ENCODE data around the gene MRPL48. TPM values are rescaled to one million over a fixed set of nuclear protein-coding genes. Genes with fewer than 3 reads are reported as not detected.

MRPL48 gene
- polyA plus RNA-seq, 1 of the 3 experiments (the other 2 are of a cell fraction): 29.2 TPM

DNA sequence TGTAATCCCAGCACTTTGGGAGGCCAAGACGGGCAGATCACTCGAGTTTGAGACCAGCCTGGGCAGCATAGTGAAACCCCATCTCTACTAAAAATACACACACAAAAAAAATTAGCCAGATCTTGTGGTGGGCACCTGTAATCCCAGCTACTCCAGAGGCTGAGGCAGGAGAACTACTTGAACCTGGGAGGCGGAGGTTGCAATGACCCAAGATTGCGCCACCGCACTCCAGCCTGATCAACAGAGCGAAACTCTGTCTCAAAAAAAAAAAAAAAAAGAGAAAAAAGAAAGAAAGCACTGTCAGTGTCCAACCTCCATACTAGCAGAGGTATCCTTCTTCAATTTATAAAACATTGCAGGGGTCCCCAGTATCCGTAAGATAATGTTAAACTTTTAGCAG is 44.6 kb upstream of the MRPL48 start (continued):
- no peak for TF ChIP-seq REST (IDR thresholded peaks at IDR 0.05; ENCODE audit: low read depth, low read length)
- no peak for TF ChIP-seq SIN3A (IDR thresholded peaks at IDR 0.05; ENCODE audit: borderline replicate concordance, low read depth, low read length)
- TF ChIP-seq MXI1 (IDR thresholded peaks at IDR 0.05; ENCODE audit: low read depth, low read length): no peak
- TF ChIP-seq YY1 (IDR thresholded peaks at IDR 0.05; ENCODE audit: low read depth): no peak
- TF ChIP-seq SMC3 (IDR thresholded peaks at IDR 0.05; ENCODE audit: low read depth, low read length): no peak
- TF ChIP-seq JUND (IDR thresholded peaks at IDR 0.05): no peak
- no peak for TF ChIP-seq FOXJ3 (CRISPR knock-in tag; IDR thresholded peaks at IDR 0.05)
- TF ChIP-seq, protein P1, sequence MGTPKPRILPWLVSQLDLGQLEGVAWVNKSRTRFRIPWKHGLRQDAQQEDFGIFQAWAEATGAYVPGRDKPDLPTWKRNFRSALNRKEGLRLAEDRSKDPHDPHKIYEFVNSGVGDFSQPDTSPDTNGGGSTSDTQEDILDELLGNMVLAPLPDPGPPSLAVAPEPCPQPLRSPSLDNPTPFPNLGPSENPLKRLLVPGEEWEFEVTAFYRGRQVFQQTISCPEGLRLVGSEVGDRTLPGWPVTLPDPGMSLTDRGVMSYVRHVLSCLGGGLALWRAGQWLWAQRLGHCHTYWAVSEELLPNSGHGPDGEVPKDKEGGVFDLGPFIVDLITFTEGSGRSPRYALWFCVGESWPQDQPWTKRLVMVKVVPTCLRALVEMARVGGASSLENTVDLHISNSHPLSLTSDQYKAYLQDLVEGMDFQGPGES (IDR thresholded peaks at IDR 0.05; ENCODE audit: low read depth, low read length): no peak

- no peak for DNase-seq
- Histone ChIP-seq H3K4me3 (ENCODE audit: low read depth in 2 of 2, low read length in 1 of 2) (no peak overlapping the region), H3K79me2 (ENCODE audit: insufficient read depth) (peaks cover 100% of the 10 kb centered on the region), H3K9me2 (no peaks in the 10 kb centered on the region), H3K27ac (ENCODE audit: low read depth in 2 of 2, low read length in 1 of 2) (no peak overlapping the region), H3F3A (replicated peaks; ENCODE audit: insufficient read depth) (peaks cover 4% of the 10 kb centered on the region), H4K20me1 (ENCODE audit: insufficient read depth) (peaks cover 96% of the 10 kb centered on the region), H3K9ac (no peak overlapping the region), H2AFZ (ENCODE audit: low read depth) (no peak overlapping the region), H3K36me3 (replicated peaks in 1 of 2; ENCODE audit: control insufficient read depth in 1 of 2, insufficient read depth in 2 of 2, low read length in 1 of 2) (no peaks in the 10 kb centered on the region), H3K4me1 (ENCODE audit: control insufficient read depth in 1 of 2, insufficient read depth in 2 of 2, low read depth in 1 of 2, low read length in 1 of 2) (no peaks in the 10 kb centered on the region; a peak in 1 of 4 replicates), H3K4me2 (no peak overlapping the region), H3K9me3 (no peaks in the 10 kb centered on the region), H3K27me3 (ENCODE audit: insufficient read depth) (no peaks in the 10 kb centered on the region)
- TF ChIP-seq SIN3A (IDR thresholded peaks at IDR 0.05; ENCODE audit: borderline replicate concordance, low read depth, low read length): no peak
- TF ChIP-seq YY1 (IDR thresholded peaks at IDR 0.05; ENCODE audit: low read depth): no peak
- WGBS (ENCODE audit: low lambda C conversion rate): 97% methylated on average over 13 of the region's 13 CpGs
- ChIA-PET POLR2A (no interaction called here), CTCF (interaction anchor here (0.5 to 1.4 kb wide), 3 partner anchors 9 to 440 kb away, joined by 3 read pairs; no protein-coding TSS in a partner anchor)
Measured at GRCh38 chr11:73746701-73747100, 41.0 kb upstream of the MRPL48 start.

DNA sequence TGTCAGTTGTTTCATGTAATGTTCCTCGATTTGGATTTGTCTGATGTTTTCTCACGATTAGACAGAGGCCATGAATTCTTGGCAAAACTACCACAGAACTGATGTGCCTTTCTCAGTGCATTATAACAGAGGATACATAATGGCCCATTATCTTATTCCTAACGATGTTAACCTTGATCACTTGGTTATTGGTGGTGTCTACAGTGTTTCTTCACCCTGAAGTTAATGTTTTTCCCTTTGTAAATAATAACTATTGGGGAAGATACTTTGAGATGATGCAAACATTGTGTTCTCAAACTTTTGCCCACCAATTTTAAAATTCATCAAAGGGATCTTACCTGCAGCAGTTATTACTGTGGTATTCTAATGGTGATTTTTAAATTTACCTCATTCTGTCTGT is 39.9 kb upstream of the MRPL48 start:
- no peaks in the 10 kb centered on the region for H3K9me2 ChIP-seq
- H3K9me3 ChIP-seq: no peaks in the 10 kb centered on the region
- ChIA-PET CTCF (interaction anchor here (1.2 kb wide), 1 partner anchor 10 kb away, joined by 3 read pairs; no protein-coding TSS in a partner anchor), POLR2A (no interaction called here)
- 38% methylated on average over 3 of the region's 3 CpGs for WGBS (ENCODE audit: low lambda C conversion rate)
- no peak overlapping the region for H3K4me2 ChIP-seq
- peaks cover 100% of the 10 kb centered on the region for H3K79me2 ChIP-seq (ENCODE audit: insufficient read depth)
- no peaks in the 10 kb centered on the region; a peak in 1 of 4 replicates for H3K4me1 ChIP-seq (ENCODE audit: control insufficient read depth in 1 of 2, insufficient read depth in 2 of 2, low read depth in 1 of 2, low read length in 1 of 2)
- H3K9ac ChIP-seq: no peak overlapping the region
- no peaks in the 10 kb centered on the region for H3K36me3 ChIP-seq (replicated peaks in 1 of 2; ENCODE audit: control insufficient read depth in 1 of 2, insufficient read depth in 2 of 2, low read length in 1 of 2)
- peaks cover 6% of the 10 kb centered on the region for H3F3A ChIP-seq (replicated peaks; ENCODE audit: insufficient read depth)
- peaks cover 99% of the 10 kb centered on the region for H4K20me1 ChIP-seq (ENCODE audit: insufficient read depth)
- no peak overlapping the region for H3K4me3 ChIP-seq (ENCODE audit: low read depth in 2 of 2, low read length in 1 of 2)
- H3K27me3 ChIP-seq (ENCODE audit: insufficient read depth): no peaks in the 10 kb centered on the region
- H3K27ac ChIP-seq (ENCODE audit: low read depth in 2 of 2, low read length in 1 of 2): no peak overlapping the region
- DNase-seq: no peak
- no peak for TF ChIP-seq FOXJ3 (CRISPR knock-in tag; IDR thresholded peaks at IDR 0.05)
- TF ChIP-seq SMC3 (IDR thresholded peaks at IDR 0.05; ENCODE audit: low read depth, low read length): no peak
- TF ChIP-seq EZH2phosphoT487 (IDR thresholded peaks at IDR 0.05; ENCODE audit: borderline replicate concordance, low read depth): no peak
- TF ChIP-seq USF1 (IDR thresholded peaks at IDR 0.05; ENCODE audit: borderline replicate concordance, low read depth): no peak
- no peak for TF ChIP-seq YY1 (IDR thresholded peaks at IDR 0.05; ENCODE audit: low read depth)
- TF ChIP-seq RFX5 (IDR thresholded peaks at IDR 0.05; ENCODE audit: low read length): no peak
- TF ChIP-seq, protein P2, sequence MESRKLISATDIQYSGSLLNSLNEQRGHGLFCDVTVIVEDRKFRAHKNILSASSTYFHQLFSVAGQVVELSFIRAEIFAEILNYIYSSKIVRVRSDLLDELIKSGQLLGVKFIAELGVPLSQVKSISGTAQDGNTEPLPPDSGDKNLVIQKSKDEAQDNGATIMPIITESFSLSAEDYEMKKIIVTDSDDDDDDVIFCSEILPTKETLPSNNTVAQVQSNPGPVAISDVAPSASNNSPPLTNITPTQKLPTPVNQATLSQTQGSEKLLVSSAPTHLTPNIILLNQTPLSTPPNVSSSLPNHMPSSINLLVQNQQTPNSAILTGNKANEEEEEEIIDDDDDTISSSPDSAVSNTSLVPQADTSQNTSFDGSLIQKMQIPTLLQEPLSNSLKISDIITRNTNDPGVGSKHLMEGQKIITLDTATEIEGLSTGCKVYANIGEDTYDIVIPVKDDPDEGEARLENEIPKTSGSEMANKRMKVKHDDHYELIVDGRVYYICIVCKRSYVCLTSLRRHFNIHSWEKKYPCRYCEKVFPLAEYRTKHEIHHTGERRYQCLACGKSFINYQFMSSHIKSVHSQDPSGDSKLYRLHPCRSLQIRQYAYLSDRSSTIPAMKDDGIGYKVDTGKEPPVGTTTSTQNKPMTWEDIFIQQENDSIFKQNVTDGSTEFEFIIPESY (IDR thresholded peaks at IDR 0.05; ENCODE audit: borderline replicate concordance, low read depth): no peak
- TF ChIP-seq, protein P3, sequence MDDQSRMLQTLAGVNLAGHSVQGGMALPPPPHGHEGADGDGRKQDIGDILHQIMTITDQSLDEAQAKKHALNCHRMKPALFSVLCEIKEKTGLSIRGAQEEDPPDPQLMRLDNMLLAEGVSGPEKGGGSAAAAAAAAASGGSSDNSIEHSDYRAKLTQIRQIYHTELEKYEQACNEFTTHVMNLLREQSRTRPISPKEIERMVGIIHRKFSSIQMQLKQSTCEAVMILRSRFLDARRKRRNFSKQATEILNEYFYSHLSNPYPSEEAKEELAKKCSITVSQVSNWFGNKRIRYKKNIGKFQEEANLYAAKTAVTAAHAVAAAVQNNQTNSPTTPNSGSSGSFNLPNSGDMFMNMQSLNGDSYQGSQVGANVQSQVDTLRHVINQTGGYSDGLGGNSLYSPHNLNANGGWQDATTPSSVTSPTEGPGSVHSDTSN (IDR thresholded peaks at IDR 0.05): no peak
- TF ChIP-seq, protein P1 (IDR thresholded peaks at IDR 0.05; ENCODE audit: low read depth, low read length): no peak
- no peak overlapping the region for H2AFZ ChIP-seq (ENCODE audit: low read depth)
